ENCODE measurements around the gene WDR13. TPM values are rescaled to one million over a fixed set of nuclear protein-coding genes. Genes with fewer than 3 reads are reported as not detected.

The WDR13 gene
- polyA plus RNA-seq, 1 of the 3 experiments (the other 2 are of a cell fraction), result 101 TPM

DNA sequence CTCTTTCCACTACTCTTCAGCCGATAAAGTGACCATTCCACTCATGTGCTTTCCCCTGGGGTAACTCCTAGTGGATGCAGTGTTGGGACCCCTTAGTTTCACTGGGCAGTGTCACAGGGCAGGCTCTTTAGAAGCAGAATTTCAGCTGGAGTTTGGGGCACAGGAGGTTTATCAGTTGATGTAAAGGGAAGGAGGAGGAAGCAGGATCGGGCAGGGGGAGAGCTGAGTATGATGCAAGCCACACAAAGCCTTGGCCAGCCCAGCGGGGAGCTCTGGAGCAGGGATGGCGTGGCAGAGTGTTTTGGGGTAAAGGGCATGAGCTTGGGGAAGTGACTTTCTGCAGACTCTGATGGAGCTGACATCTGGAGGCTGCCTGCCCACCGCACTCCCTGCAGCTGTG, 19.3 kb downstream of the WDR13 start (continued):
- TF ChIP-seq NFIC (IDR thresholded peaks at IDR 0.05; ENCODE audit: borderline replicate concordance) (no peak), RCOR1 (IDR thresholded peaks at IDR 0.05; ENCODE audit: low read length) (no peak)

- H3K79me2 ChIP-seq (ENCODE audit: insufficient read depth), result no peaks in the 10 kb centered on the region
- no peak overlapping the region for H3K9ac ChIP-seq
- no peaks in the 10 kb centered on the region for H3K36me3 ChIP-seq (replicated peaks in 1 of 2; ENCODE audit: control insufficient read depth in 1 of 2, insufficient read depth in 2 of 2, low read length in 1 of 2)
- no peak overlapping the region for H3K4me3 ChIP-seq (ENCODE audit: low read depth in 2 of 2, low read length in 1 of 2)
- no peaks in the 10 kb centered on the region for H3K4me1 ChIP-seq (ENCODE audit: control insufficient read depth in 1 of 2, insufficient read depth in 2 of 2, low read depth in 1 of 2, low read length in 1 of 2)
- no peaks in the 10 kb centered on the region; the same call in 1 of the 2 replicates for H3K27me3 ChIP-seq (ENCODE audit: insufficient read depth)
- WGBS (ENCODE audit: low lambda C conversion rate), result 25% methylated on average over 7 of the region's 8 CpGs
- ChIA-PET POLR2A (no interaction called here), CTCF (interaction anchor here (1.4 kb wide), 1 partner anchor 31 kb away, joined by 3 read pairs; no protein-coding TSS in a partner anchor)
- H4K20me1 ChIP-seq (ENCODE audit: insufficient read depth), result no peaks in the 10 kb centered on the region
- no peak overlapping the region for H3K4me2 ChIP-seq
- TF ChIP-seq SIN3A (IDR thresholded peaks at IDR 0.05; ENCODE audit: borderline replicate concordance, low read depth, low read length) (no peak), JUND (IDR thresholded peaks at IDR 0.05) (no peak), REST (IDR thresholded peaks at IDR 0.05; ENCODE audit: low read depth, low read length) (no peak), USF2 (IDR thresholded peaks at IDR 0.05; ENCODE audit: borderline replicate concordance, low read depth, low read length) (no peak), EZH2phosphoT487 (IDR thresholded peaks at IDR 0.05; ENCODE audit: borderline replicate concordance, low read depth) (no peak), MXI1 (IDR thresholded peaks at IDR 0.05; ENCODE audit: low read depth, low read length) (no peak), FOXJ3 (CRISPR knock-in tag; IDR thresholded peaks at IDR 0.05) (no peak), EP300 (IDR thresholded peaks at IDR 0.05; ENCODE audit: borderline replicate concordance in 1 of 2, low read depth in 1 of 2, low read length in 1 of 2) (no peak), POLR2AphosphoS5 (IDR thresholded peaks at IDR 0.05; ENCODE audit: low read depth, low read length) (no peak)
- H2AFZ ChIP-seq (ENCODE audit: low read depth), result no peak overlapping the region
- no peak overlapping the region for H3K27ac ChIP-seq (ENCODE audit: low read depth in 2 of 2, low read length in 1 of 2)
- no peaks in the 10 kb centered on the region for H3F3A ChIP-seq (replicated peaks; ENCODE audit: insufficient read depth)
- H3K9me2 ChIP-seq, result no peaks in the 10 kb centered on the region
- DNase-seq, result no peak
- no peaks in the 10 kb centered on the region for H3K9me3 ChIP-seq
Observed at GRCh38 chrX:48617542-48618340, 20.4 kb downstream of the WDR13 start.
